Breast epithelium (tissue), 4 donors: ENCODE data around the gene FLRT2. TPM values are rescaled to one million over a fixed set of nuclear protein-coding genes. Genes with fewer than 3 reads are reported as not detected.
A peak's percentile ranks its signal among the peaks of the same experiment; 100 is the strongest.

Experiments
- DNase-seq, 2 donors: peaks; one replicate each; pipeline ENCODE4 v3.0.0-alpha.2; 2019; ENCODE audit warnings: low spot score in 2 of 2
- H3K27ac ChIP-seq, 2 donors: fragments of 200-600 bp; sonication (generic) in 1 of 2; one replicate each; pipeline ENCODE4 v1.5.1; 2016 to 2019; ENCODE audit warnings: mild to moderate bottlenecking in 1 of 2
- H3K27me3 ChIP-seq, 2 donors: fragments of 200-600 bp; sonication (generic) in 1 of 2; one replicate each; pipeline versions ENCODE4 v1.5.1 to v1.6.0; 2017 to 2019; ENCODE audit warnings: control low read depth in 1 of 2, mild to moderate bottlenecking in 1 of 2
- H3K36me3 ChIP-seq: fragments of 200-600 bp; one replicate; pipeline ENCODE4 v1.5.1; 2019
- H3K4me1 ChIP-seq, 2 donors: fragments of 200-600 bp; sonication (generic); one replicate each; pipeline ENCODE4 v1.5.1; 2016 to 2019; ENCODE audit warnings: control low read depth in 1 of 2
- H3K4me3 ChIP-seq, 3 donors: fragments of 200-600 bp; sonication (generic); 1 replicate in 2 of 3; 2 replicates in 1 of 3; pipeline ENCODE4 v1.5.1; 2016 to 2019; ENCODE audit warnings: mild to moderate bottlenecking in 3 of 3, moderate library complexity in 2 of 3
- H3K9me3 ChIP-seq, 2 donors: fragments of 200-600 bp; sonication (generic) in 1 of 2; one replicate each; pipeline ENCODE4 v1.5.1; 2016 to 2019; ENCODE audit warnings: control low read depth in 1 of 2
- CTCF ChIP-seq, 3 donors: fragments of 450-650 bp; IDR thresholded peaks; one replicate each; pipeline ENCODE4 v1.5.1; 2016 to 2017; ENCODE audit warnings: antibody characterized with exemption in 3 of 3, mild to moderate bottlenecking in 3 of 3, moderate library complexity in 3 of 3
- POLR2A ChIP-seq: fragments of 450-650 bp; IDR thresholded peaks from one replicate; pipeline ENCODE4 v1.6.1; 2016; ENCODE audit warnings: antibody characterized with exemption, mild to moderate bottlenecking, moderate library complexity
- POLR2AphosphoS5 ChIP-seq, 3 donors: sonication (generic); formaldehyde crosslinking; IDR thresholded peaks; one replicate each; pipeline ENCODE4 v1.6.1; 2017; ENCODE audit warnings: antibody characterized with exemption in 3 of 3
- intact Hi-C: fragments of 100-400 bp; cut with DNase I; formaldehyde crosslinking; loops from one replicate; pipeline ENCODE4 v1.15.1; 2023; ENCODE audit warnings: low total_unique reads
- total RNA-seq, 3 donors: library from RNA; depleted of rRNA; stranded (reverse); fragments of >200 nt; gene quantifications; one replicate each; pipeline ENCODE4 v1.1.0, GENCODE V29; 2016

The FLRT2 gene
- total RNA-seq, 3 donors from 2014 or later = 5.2 to 12.6 (median 10.5) TPM

GRCh38 chr14:85533861-85534291, 3.9 kb downstream of the FLRT2 start:
- intact Hi-C loops = loop anchor here (5.0 kb wide), 1 partner anchor 1932 kb away; no protein-coding TSS in a partner anchor
- TF ChIP-seq CTCF (IDR thresholded peaks at IDR 0.05) = no peak
- no peak for TF ChIP-seq POLR2A
- no peak for TF ChIP-seq POLR2AphosphoS5 (IDR thresholded peaks at IDR 0.05)
- no peaks in the 10 kb centered on the region for H3K4me1 ChIP-seq
- no peaks in the 10 kb centered on the region for H3K9me3 ChIP-seq
- H3K27me3 ChIP-seq = peaks cover 0 to 51% of the 10 kb centered on the region in 2 donors
- H3K36me3 ChIP-seq = no peaks in the 10 kb centered on the region
- DNase-seq = peak in 1 of 2 donors; percentile 52
- H3K27ac ChIP-seq = peak overlapping the region in 1 of 2 donors; percentile 76
- peak overlapping the region; percentile 62 to 80 (median 66) for H3K4me3 ChIP-seq

- peak overlapping the region in 1 of 2 donors; percentile 6 for H3K27ac ChIP-seq
Measured at GRCh38 chr14:85534458-85535293, 4.7 kb downstream of the FLRT2 start.

GRCh38 chr14:85535321-85535720, 5.4 kb downstream of the FLRT2 start:
- intact Hi-C loops = no loop called here
- H3K4me3 ChIP-seq = peak overlapping the region; percentile 62 to 80 (median 66)
- no peak for TF ChIP-seq CTCF (IDR thresholded peaks at IDR 0.05)

More at GRCh38 chr14:85534458-85535293, 4.7 kb downstream of the FLRT2 start:
- TF ChIP-seq CTCF (IDR thresholded peaks at IDR 0.05) (no peak), POLR2A (no peak), POLR2AphosphoS5 (IDR thresholded peaks at IDR 0.05) (no peak)
- no peaks in the 10 kb centered on the region for H3K36me3 ChIP-seq
- no peaks in the 10 kb centered on the region for H3K9me3 ChIP-seq
- no peak for DNase-seq
- intact Hi-C loops = loop anchor here (5.0 kb wide), 1 partner anchor 1932 kb away; no protein-coding TSS in a partner anchor
- H3K4me1 ChIP-seq = no peaks in the 10 kb centered on the region
- peak overlapping the region; percentile 62 to 80 (median 66) for H3K4me3 ChIP-seq
- peaks cover 0 to 47% of the 10 kb centered on the region in 2 donors for H3K27me3 ChIP-seq

GRCh38 chr14:85535991-85536832, 6.3 kb downstream of the FLRT2 start:
- Histone ChIP-seq H3K27me3 (peaks cover 0 to 32% of the 10 kb centered on the region in 2 donors), H3K4me3 (peak overlapping the region; percentile 1 to 30 (median 7)), H3K36me3 (no peaks in the 10 kb centered on the region), H3K27ac (peak overlapping the region in 1 of 2 donors; percentile 49), H3K9me3 (no peaks in the 10 kb centered on the region), H3K4me1 (no peaks in the 10 kb centered on the region)
- intact Hi-C loops = no loop called here
- DNase-seq = no peak
- no peak for TF ChIP-seq POLR2AphosphoS5 (IDR thresholded peaks at IDR 0.05)
- TF ChIP-seq CTCF (IDR thresholded peaks at IDR 0.05) = peak in 1 of 3 donors; percentile 30

More at GRCh38 chr14:85535321-85535720, 5.4 kb downstream of the FLRT2 start:
- no peaks in the 10 kb centered on the region for H3K36me3 ChIP-seq
- peaks cover 0 to 41% of the 10 kb centered on the region in 2 donors for H3K27me3 ChIP-seq
- no peaks in the 10 kb centered on the region for H3K9me3 ChIP-seq
- DNase-seq = no peak
- peak overlapping the region in 1 of 2 donors; percentile 33 for H3K27ac ChIP-seq
- no peaks in the 10 kb centered on the region for H3K4me1 ChIP-seq
